Activated T-cell treated with anti-CD3 and anti-CD28 coated beads, Interleukin-2, amount 50 U/mL, for 72 hours (primary cell): ENCODE data around the gene SEL1L2. TPM values are rescaled to one million over a fixed set of nuclear protein-coding genes. Genes with fewer than 3 reads are reported as not detected.

ENCODE experiments used
- ATAC-seq, 2 donors: fragments of 150-1000 bp; cut with Tn5 transposase; replicated peaks in 1 of 2; 2 replicates each; pipeline ENCODE4 v1.10.0; 2021; ENCODE audit warnings: moderate library complexity in 2 of 2, mild to moderate bottlenecking in 1 of 2
- DNase-seq, 2 donors: peaks; one replicate each; pipeline ENCODE4 v3.0.0; 2021 to 2022; ENCODE audit warnings: mixed read lengths in 1 of 2
- H3K27ac Mint-ChIP-seq: one replicate; pipeline ENCODE4 v1.8.0; 2022; ENCODE audit warnings: mild to moderate bottlenecking, moderate library complexity, mixed read lengths
- H3K27me3 Mint-ChIP-seq: one replicate; pipeline ENCODE4 v1.8.0; 2022; ENCODE audit warnings: low read depth, mixed read lengths
- H3K36me3 Mint-ChIP-seq, 2 donors: one replicate each; pipeline ENCODE4 v1.8.0; 2022; ENCODE audit warnings: mixed read lengths in 2 of 2, mild to moderate bottlenecking in 1 of 2; ENCODE audit not compliant: insufficient read depth in 2 of 2
- H3K4me1 Mint-ChIP-seq: one replicate; pipeline ENCODE4 v1.8.0; 2022; ENCODE audit warnings: low read depth, mixed read lengths
- H3K4me3 Mint-ChIP-seq, 2 donors: one replicate each; pipeline ENCODE4 v1.8.0; 2022; ENCODE audit warnings: mild to moderate bottlenecking in 2 of 2, mixed read lengths in 2 of 2, moderate library complexity in 2 of 2
- H3K9me3 Mint-ChIP-seq, 2 donors: one replicate each; pipeline ENCODE4 v1.8.0; 2022; ENCODE audit warnings: mixed read lengths in 2 of 2
- total RNA-seq, 2 donors: library from RNA; stranded (reverse); gene quantifications; one replicate each; pipeline ENCODE4 v1.2.3, GENCODE V29; 2022

SEL1L2 gene
- total RNA-seq, 2 donors from 2014 or later: not detected

DNA sequence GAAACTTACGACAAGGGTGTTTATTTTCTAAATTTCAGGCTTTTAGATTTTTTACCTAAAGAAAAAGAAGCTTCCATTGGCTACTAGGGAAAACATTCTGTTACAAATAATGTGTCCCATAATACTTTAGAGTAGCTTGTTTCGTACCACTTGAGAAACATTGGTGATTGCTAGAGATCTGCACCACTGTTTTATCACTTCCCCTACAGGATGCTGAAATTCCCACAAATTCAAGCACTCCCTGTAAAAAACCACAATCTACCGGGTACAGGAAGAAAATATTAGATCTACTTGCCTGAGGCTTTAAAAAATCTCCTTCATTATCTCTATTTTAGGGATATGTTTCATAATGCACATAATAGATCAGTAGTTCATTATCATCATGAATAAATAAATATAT lies 29.9 kb downstream of the SEL1L2 start:
- ATAC-seq (no peak), DNase-seq (no peak)
- Mint-ChIP-seq H3K4me1 (no peaks in the 10 kb centered on the region), H3K27ac (no peak overlapping the region), H3K4me3 (no peak overlapping the region), H3K27me3 (no peaks in the 10 kb centered on the region), H3K9me3 (peaks cover 0 to 4% of the 10 kb centered on the region in 2 donors), H3K36me3 (no peaks in the 10 kb centered on the region)

DNA sequence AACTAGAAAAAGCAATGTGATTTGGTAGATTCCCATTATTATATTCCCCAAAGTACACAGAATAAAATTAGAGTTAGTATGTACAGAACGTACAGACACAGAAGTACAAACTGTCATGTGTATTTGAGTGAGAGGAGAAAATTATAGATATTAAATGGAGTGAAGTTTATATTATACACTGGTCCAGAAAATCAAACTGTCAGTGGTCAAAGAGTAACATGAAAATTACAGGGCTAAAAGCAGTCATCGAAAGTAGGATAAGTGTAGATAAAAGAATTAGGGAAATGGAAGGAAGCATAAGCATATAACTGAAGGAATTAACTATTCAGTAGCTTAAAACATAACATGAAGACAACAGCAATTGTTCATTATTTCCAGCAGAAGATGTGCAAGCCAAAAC lies 30.3 kb downstream of the SEL1L2 start:
- H3K4me3 Mint-ChIP-seq: no peak overlapping the region
- no peak for ATAC-seq

DNA sequence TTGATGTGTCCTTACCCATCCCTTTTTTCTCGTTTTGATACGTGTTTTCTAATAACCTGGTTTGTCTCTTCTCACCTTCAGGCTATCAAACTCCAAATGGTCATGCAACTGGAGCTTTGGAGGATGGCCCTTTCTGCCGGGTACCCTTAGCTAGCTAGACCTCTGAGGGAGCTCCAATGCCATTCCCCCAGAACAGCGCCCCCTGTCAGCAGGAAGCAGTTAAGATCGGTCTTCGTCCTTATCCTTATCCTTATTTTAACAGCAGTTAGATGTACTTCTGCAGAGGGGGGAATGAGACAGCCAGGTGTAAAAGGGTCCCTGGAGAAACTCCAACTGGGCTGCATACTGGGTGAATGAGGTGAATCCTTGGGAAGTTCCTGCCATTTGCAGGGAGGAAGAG lies 37.2 kb downstream of the SEL1L2 start:
- Mint-ChIP-seq H3K9me3 (peaks cover 2% of the 10 kb centered on the region in 2 donors), H3K27me3 (no peaks in the 10 kb centered on the region), H3K36me3 (no peaks in the 10 kb centered on the region), H3K27ac (no peak overlapping the region), H3K4me1 (no peaks in the 10 kb centered on the region), H3K4me3 (no peak overlapping the region)
- ATAC-seq (no peak), DNase-seq (no peak)

More for the DNA sequence above, 30.3 kb downstream of the SEL1L2 start:
- Mint-ChIP-seq H3K9me3 (peaks cover 0 to 3% of the 10 kb centered on the region in 2 donors), H3K27me3 (no peaks in the 10 kb centered on the region), H3K4me1 (no peaks in the 10 kb centered on the region), H3K27ac (no peak overlapping the region), H3K36me3 (no peaks in the 10 kb centered on the region)
- no peak for DNase-seq

DNA sequence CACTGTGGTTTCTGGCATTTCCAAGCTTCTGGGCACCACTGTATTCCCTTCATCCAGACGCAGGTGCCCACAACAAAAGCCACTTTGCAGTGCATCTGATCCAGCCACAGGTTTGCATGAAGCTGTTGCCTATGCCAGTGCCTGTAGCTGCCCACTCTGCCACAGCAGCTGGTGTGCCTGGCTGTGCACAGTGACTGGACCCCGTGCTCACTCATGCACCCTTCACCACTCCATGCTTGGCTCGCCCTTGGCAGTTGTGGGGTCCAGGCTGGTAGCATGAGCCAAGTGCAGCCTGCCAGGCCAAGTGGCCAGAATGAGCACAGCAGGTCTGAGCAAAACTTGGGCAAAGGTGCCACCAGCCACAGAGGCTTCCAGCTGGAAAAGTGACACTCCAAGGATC lies 42.7 kb downstream of the SEL1L2 start:
- no peak overlapping the region for H3K27ac Mint-ChIP-seq
- DNase-seq (no peak), ATAC-seq (no peak)
- no peaks in the 10 kb centered on the region for H3K36me3 Mint-ChIP-seq
- peaks cover 1 to 2% of the 10 kb centered on the region in 2 donors for H3K9me3 Mint-ChIP-seq
- H3K4me1 Mint-ChIP-seq: no peaks in the 10 kb centered on the region
- H3K4me3 Mint-ChIP-seq: no peak overlapping the region
- peaks cover 6% of the 10 kb centered on the region for H3K27me3 Mint-ChIP-seq

DNA sequence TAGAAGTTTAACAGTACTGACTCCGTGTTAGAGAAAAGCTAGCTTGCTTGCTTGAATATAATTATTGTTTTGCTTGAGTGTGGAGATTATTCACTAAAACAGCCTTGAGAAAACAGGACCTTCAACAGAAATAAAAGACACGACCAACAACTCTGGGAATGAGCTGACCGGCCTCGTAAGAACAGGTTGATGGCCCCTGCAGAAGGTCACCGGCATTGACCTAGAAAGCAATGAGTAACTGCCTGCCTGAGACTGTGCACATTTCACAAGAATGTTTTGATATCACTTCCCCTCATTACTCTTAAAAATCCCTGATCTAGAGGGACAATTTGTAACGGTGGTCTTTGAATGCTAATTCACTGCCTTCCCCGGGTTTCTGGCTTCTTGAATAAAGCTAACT lies 49.4 kb downstream of the SEL1L2 start:
- Mint-ChIP-seq H3K27me3 (peaks cover 6% of the 10 kb centered on the region), H3K36me3 (no peaks in the 10 kb centered on the region), H3K9me3 (peaks cover 0 to 1% of the 10 kb centered on the region in 2 donors), H3K27ac (no peak overlapping the region), H3K4me3 (no peak overlapping the region), H3K4me1 (no peaks in the 10 kb centered on the region)
- DNase-seq: no peak
- no peak for ATAC-seq

DNA sequence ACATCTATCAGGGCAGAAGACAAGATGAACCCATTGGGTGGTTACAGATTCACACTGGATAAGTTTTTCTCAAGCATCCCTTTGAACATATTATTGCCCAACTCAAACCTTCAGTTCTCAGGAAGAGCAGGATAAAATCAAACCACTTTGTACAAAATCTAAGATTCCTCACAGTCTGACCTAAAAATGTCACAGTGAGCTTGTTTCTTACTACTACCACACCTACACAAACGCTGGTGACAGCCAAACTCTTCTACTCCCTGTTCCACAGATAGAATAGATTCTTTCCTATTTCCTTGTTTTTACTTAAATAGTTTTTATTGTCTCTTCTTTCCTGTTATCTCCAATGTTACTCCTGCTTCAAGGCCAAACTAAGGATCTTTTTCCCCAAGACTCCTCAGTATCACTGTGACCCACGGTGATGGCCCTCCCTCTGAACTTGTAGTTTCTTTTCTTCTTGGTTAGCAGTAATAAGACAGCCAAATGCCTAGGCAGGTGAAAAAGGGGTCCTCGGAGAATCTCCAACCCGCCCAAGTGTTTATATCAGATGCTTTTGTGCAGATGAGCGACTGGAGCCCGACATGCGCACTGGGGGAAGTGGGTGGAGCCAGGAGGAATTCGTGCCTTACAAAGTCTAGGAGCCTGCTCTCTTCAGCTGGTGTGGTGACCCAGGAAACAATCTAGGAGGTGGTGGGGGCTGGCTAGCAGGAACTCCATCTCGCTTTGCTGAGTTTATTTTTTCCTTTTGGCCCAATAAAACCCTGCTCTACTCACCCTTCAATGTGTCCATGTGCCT lies 53.4 kb downstream of the SEL1L2 start:
- Mint-ChIP-seq H3K4me3 (no peak overlapping the region), H3K36me3 (no peaks in the 10 kb centered on the region), H3K4me1 (no peaks in the 10 kb centered on the region), H3K9me3 (no peaks in the 10 kb centered on the region), H3K27ac (no peak overlapping the region), H3K27me3 (no peaks in the 10 kb centered on the region)
- ATAC-seq (no peak), DNase-seq (no peak)

DNA sequence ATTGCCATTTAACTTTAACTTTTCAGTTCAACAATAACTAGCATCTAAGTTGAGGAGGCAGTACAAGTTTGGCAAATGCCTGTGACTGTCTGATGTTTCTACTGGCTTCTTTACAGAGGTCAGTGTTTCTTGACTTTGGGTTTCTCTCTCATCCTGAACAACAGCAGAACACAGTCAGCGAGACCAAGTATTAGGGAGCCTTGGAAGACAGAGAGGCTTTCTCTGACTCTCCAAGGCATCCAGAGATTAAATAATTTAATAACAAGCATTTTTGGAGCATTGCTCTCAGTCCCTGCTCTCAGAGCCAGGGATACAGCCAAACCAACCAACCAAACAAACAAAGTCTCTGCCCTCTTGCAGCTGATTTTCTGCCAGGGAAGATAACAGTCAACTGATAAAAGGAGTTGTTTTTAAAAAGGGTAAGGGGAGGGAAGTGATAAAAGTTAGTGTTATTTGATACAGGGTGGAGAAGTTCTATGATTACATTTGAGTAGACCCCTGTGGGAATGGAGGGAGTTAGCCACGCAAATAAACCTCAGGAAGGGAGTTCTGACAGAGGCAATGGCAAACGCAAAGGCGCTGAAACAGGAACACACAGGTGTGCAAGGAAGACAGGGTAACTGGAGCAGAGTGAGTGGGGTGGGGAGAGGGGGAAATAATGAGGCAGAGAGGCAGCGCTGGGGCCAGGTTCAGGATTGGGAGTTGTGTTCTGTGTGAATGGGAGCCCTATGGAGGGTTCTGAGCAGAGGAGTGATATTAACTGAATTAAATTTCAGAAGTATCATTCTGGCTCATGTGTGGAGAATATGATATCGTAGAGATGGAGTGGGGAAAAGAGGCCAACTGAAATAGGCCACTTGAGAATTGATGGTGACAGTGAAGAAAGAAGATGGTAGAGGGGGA lies 55.2 kb downstream of the SEL1L2 start:
- Mint-ChIP-seq H3K9me3 (no peaks in the 10 kb centered on the region), H3K27me3 (no peaks in the 10 kb centered on the region), H3K36me3 (no peaks in the 10 kb centered on the region), H3K27ac (no peak overlapping the region), H3K4me3 (no peak overlapping the region), H3K4me1 (no peaks in the 10 kb centered on the region)
- no peak for ATAC-seq
- no peak for DNase-seq

DNA sequence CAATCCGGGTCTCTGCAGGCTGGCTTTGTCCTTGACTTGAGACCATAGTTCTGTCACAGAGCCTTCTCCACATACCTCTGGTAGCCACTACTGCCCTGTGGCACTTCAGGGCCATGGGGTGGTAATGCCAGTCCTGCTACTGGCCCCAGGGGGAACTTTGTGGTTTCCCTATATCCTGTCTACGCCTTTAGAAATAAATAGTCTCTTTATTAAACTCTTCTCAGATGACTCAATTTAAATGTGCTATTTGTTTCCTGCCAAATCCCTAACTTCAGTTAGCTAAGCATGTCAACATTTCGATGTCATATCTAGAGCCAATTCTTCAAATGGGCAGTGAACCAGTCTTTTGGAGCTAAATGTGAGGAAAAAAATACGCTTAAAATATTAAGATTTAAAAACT lies 60.1 kb downstream of the SEL1L2 start:
- H3K9me3 Mint-ChIP-seq: no peaks in the 10 kb centered on the region
- no peak for ATAC-seq
- no peak overlapping the region for H3K4me3 Mint-ChIP-seq
- no peaks in the 10 kb centered on the region for H3K36me3 Mint-ChIP-seq
- H3K27ac Mint-ChIP-seq: no peak overlapping the region
- H3K4me1 Mint-ChIP-seq: no peaks in the 10 kb centered on the region
- DNase-seq: no peak
- no peaks in the 10 kb centered on the region for H3K27me3 Mint-ChIP-seq

DNA sequence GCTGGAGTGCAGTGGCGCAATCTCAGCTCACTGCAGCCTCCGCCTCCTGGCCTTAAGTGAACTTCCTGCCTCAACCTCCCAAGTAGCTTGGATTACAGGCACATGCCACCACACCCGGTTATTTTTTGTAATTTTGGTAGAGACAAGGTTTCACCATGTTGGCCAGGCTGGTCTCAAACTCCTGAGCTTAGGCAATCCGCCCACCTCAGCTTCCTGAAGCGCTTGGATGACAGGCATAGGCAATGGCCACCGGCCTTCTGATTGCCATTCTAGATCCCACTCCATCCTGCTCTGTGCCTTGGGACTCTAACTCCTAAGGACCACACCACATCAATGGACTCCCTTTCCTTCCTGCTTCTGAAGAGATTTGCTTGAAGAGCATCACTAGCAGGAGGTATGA lies 60.6 kb downstream of the SEL1L2 start:
- no peaks in the 10 kb centered on the region for H3K4me1 Mint-ChIP-seq
- H3K4me3 Mint-ChIP-seq: no peak overlapping the region
- ATAC-seq (no peak), DNase-seq (no peak)
- H3K27me3 Mint-ChIP-seq: no peaks in the 10 kb centered on the region
- no peaks in the 10 kb centered on the region for H3K36me3 Mint-ChIP-seq
- no peak overlapping the region for H3K27ac Mint-ChIP-seq
- H3K9me3 Mint-ChIP-seq: no peaks in the 10 kb centered on the region

DNA sequence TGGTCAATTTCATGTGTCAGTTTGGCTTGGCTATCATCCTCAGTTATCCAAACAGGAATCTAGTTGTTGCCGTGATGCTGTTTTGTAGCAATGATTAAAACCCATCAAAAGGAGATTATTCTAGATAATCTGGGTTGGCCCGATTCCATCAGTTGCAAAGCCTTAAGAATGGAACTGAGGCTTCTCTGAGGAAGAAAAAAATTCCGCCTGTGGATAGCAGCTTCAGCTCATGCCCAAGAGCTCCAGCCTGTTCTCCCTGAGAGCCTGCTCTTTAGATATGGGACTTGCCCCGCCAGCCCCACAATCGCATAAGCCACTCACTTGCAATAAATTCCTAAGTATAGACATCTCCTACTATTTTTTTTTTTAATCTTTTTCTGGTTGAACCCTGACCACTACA lies 61.5 kb downstream of the SEL1L2 start:
- ATAC-seq: no peak

DNA sequence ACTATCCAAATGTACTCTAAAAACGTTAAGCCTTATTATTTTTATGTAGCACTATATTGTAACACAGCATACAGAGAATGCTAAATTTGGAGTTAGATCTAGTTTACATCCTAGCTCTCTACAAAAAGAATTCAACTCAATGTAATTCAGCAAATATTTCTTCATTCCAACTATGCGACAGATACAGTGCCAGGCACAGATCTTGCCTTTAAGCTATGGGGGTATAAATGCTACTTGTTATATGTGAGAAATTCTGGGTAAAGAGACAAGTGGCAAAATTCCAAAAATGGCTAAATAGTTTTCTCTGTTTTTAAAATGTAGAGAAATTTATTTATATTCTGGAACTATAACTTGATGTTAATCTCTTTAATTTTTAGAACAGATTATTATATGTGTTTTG lies 63.2 kb downstream of the SEL1L2 start:
- Mint-ChIP-seq H3K27me3 (no peaks in the 10 kb centered on the region), H3K4me1 (no peaks in the 10 kb centered on the region), H3K4me3 (no peak overlapping the region), H3K27ac (no peak overlapping the region), H3K36me3 (no peaks in the 10 kb centered on the region), H3K9me3 (no peaks in the 10 kb centered on the region)
- DNase-seq: no peak
- ATAC-seq: no peak

More for the DNA sequence above, 61.5 kb downstream of the SEL1L2 start:
- Mint-ChIP-seq H3K27me3 (no peaks in the 10 kb centered on the region), H3K4me3 (no peak overlapping the region), H3K4me1 (no peaks in the 10 kb centered on the region), H3K9me3 (no peaks in the 10 kb centered on the region), H3K27ac (no peak overlapping the region), H3K36me3 (no peaks in the 10 kb centered on the region)
- DNase-seq: no peak

DNA sequence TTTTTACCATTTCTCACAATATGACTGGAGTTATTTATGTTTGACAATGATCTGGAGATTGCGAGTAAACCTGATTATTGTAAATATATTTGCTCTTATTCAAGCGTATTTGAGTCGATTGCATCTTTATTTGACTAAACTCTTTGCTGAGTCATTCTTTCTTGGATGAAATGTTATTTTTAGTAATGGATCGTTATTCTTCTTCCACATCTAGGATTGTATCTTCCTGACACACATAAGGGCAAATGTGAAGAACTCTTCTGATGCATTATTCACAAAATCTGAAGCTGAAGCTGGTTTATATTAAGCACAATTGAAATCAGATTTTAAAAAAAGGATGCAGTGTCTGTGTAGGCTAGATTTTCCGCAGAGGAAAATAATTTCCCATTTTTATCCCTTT lies 68.2 kb downstream of the SEL1L2 start:
- H3K36me3 Mint-ChIP-seq: no peaks in the 10 kb centered on the region
- H3K9me3 Mint-ChIP-seq: no peaks in the 10 kb centered on the region
- ATAC-seq (no peak), DNase-seq (no peak)
- H3K4me1 Mint-ChIP-seq: no peaks in the 10 kb centered on the region
- H3K4me3 Mint-ChIP-seq: no peak overlapping the region
- H3K27ac Mint-ChIP-seq: no peak overlapping the region
- no peaks in the 10 kb centered on the region for H3K27me3 Mint-ChIP-seq

DNA sequence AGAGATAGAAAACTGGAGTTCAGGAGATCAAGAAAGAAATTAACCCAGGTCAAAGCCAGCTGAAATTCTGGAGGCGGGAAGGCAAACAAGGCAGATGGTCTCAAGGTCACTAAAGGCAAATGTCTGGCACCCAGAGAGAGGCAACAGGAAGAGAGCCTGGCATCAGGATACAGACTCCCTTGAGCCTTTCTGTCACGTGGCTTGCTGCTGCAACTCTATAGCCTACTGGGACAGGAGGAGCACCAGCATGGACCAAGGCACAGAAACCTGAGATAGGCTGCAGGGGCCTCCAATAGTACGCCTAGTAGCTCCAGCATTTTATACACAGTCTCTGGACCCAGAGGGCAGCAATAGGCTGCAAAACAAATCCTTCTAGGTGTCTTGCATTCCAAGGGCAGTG lies 75.1 kb downstream of the SEL1L2 start:
- Mint-ChIP-seq H3K4me3 (no peak overlapping the region), H3K4me1 (no peaks in the 10 kb centered on the region), H3K9me3 (no peaks in the 10 kb centered on the region), H3K27me3 (no peaks in the 10 kb centered on the region), H3K27ac (no peak overlapping the region), H3K36me3 (no peaks in the 10 kb centered on the region)
- ATAC-seq: no peak
- DNase-seq: no peak
